KMS-11 (cell line): ENCODE results near the gene TIAM1.

Experiments
- H2AFZ ChIP-seq: fragments of 200-600 bp; sonication (generic); 2 replicates; pipeline ENCODE4 v1.6.1; 2016; ENCODE audit warnings: antibody characterized with exemption, mixed run types, low read depth
- H3K27ac ChIP-seq: fragments of 200-600 bp; sonication (generic); 2 replicates; pipeline ENCODE4 v1.6.1; 2016; ENCODE audit warnings: mild to moderate bottlenecking, mixed run types
- H3K27me3 ChIP-seq: fragments of 200-600 bp; sonication (generic); 2 replicates; pipeline ENCODE4 v1.6.1; 2017; ENCODE audit warnings: mild to moderate bottlenecking, low read depth, mixed run types, moderate library complexity; ENCODE audit not compliant: insufficient read depth
- H3K36me3 ChIP-seq: fragments of 200-600 bp; sonication (generic); 2 replicates; pipeline ENCODE4 v1.6.1; 2017; ENCODE audit warnings: mild to moderate bottlenecking, mixed run types; ENCODE audit not compliant: insufficient read depth
- H3K4me1 ChIP-seq: fragments of 200-600 bp; sonication (generic); 2 replicates; pipeline ENCODE4 v1.6.1; 2016; ENCODE audit warnings: mild to moderate bottlenecking, low read depth, mixed run types; ENCODE audit not compliant: poor library complexity, severe bottlenecking
- H3K4me2 ChIP-seq: fragments of 200-600 bp; sonication (generic); 2 replicates; pipeline ENCODE4 v1.7.0; 2016; ENCODE audit warnings: mild to moderate bottlenecking, mixed run types
- H3K4me3 ChIP-seq: fragments of 200-600 bp; sonication (generic); IDR thresholded peaks from 2 replicates; pipeline ENCODE4 v1.6.1; 2017; ENCODE audit warnings: low read depth, low read length, mixed read lengths; ENCODE audit not compliant: insufficient read depth
- H3K79me2 ChIP-seq: fragments of 200-600 bp; sonication (generic); 2 replicates; pipeline ENCODE4 v1.6.1; 2016; ENCODE audit warnings: low read depth, mixed run types; ENCODE audit not compliant: insufficient read depth
- H3K9ac ChIP-seq: fragments of 200-600 bp; sonication (generic); 2 replicates; pipeline ENCODE4 v1.6.1; 2016; ENCODE audit warnings: mild to moderate bottlenecking, mixed run types
- H4K20me1 ChIP-seq: fragments of 200-600 bp; sonication (generic); 2 replicates; pipeline ENCODE4 v1.6.1; 2016; ENCODE audit warnings: mild to moderate bottlenecking, mixed run types; ENCODE audit not compliant: insufficient read depth
- CTCF ChIP-seq: fragments of 200-600 bp; sonication (generic); conservative IDR thresholded peaks from 2 replicates; pipeline ENCODE4 v1.6.1; 2017; ENCODE audit warnings: low read depth, mild to moderate bottlenecking, antibody characterized with exemption, low read length, moderate library complexity, mixed read lengths

TIAM1 gene

DNA sequence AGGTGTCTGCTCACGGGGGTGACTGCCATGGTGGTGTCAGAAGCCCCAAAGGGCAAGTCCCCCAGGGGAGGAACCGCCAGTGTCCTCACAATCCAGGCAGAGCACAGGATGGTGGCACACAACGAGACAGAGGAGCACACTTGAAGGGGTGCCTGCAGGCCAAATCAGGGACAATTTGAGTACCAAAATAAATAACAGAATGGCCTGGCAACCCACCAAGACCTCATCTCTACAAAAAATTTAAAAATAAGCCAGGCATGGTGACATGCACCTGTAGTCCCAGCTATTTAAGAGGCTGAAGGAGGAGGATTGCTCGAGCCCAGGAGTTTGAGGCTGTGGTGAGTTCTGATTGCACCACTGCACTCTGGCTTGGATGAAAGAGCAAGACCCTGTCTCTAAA is 38.2 kb downstream of the TIAM1 start:
- Histone ChIP-seq H3K4me3 (no peak overlapping the region), H3K79me2 (no peaks in the 10 kb centered on the region), H4K20me1 (no peaks in the 10 kb centered on the region), H3K9ac (no peak overlapping the region), H2AFZ (no peak overlapping the region), H3K36me3 (no peaks in the 10 kb centered on the region), H3K27ac (no peak overlapping the region), H3K27me3 (no peaks in the 10 kb centered on the region), H3K4me2 (no peak overlapping the region), H3K4me1 (no peaks in the 10 kb centered on the region)
- no peak for TF ChIP-seq CTCF

DNA sequence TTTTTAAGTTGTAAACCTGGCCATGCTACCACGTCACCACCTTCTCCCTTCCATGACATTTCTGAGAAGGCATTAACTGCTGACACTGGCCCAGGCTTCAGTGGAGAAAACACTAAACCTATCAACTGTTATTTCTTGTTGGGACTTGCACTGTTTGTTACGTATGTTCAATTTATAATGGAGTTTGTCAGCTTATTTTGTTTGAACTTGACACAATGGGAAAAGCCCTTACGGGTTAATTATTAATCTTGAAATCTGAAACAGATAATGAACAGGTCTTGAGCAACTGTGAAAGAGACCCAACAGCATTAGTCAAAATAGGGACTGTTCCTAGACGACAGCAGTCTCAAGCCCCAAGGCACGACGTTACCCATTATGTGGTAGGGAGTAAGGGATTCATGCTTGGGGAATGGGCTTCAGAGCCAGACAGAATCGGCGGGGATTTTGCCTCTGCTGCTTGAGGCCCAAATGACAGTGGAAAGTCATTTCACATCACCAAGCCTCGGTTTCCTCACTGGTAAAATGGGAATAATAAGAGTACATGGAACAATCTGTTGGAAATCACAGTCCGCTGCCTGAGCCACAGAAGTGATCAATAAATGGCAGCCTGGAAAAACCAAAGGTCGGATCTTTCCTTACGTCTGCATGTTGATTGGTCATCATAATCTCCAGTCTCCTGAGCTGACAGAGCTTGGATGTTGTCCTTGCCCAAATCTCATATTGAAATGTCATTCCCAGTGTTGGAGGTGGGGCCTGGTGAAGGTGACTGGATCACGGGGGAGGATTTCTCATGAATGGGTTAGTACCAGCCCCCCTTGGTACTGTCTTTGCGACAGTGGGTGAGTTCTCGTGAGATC is 44.5 kb downstream of the TIAM1 start:
- H3K27me3 ChIP-seq, result no peaks in the 10 kb centered on the region
- H3K4me3 ChIP-seq, result no peak overlapping the region
- no peaks in the 10 kb centered on the region for H3K36me3 ChIP-seq
- no peak overlapping the region for H3K4me2 ChIP-seq
- no peaks in the 10 kb centered on the region for H3K79me2 ChIP-seq
- no peak overlapping the region for H2AFZ ChIP-seq
- H3K4me1 ChIP-seq, result no peaks in the 10 kb centered on the region
- no peak for TF ChIP-seq CTCF
- H3K27ac ChIP-seq, result no peak overlapping the region
- no peak overlapping the region for H3K9ac ChIP-seq
- H4K20me1 ChIP-seq, result no peaks in the 10 kb centered on the region

DNA sequence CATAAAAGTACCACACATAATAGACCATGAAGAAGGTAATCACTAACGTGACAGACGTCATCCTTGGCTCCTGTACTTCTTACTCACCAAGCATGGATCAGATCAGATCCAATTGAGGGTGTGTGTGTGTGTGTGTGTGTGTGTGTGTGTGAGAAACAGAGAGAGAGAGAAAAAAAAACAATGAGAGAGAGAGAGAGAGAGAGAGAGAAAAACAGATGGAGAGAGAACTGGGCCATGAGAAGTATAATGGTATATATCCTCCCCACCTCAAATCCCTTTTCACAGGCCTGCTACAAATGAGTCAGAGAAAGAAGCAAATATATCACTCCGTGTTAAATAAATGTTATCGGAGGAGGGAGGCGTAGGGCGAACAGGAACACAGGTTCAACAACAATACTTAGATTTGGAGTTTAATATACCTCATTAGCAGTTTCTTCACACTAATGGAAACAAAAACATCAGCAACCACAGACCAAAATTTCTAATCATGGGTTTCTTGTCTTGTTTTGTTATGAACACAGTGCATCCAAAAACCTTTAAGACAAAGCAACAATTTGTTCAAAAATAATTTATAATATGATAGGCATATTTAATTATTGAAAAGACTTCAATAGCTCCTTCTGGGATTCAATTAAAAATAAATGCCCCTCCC is 45.3 kb downstream of the TIAM1 start:
- Histone ChIP-seq H4K20me1 (no peaks in the 10 kb centered on the region), H3K4me3 (no peak overlapping the region), H3K36me3 (no peaks in the 10 kb centered on the region), H3K27ac (no peak overlapping the region), H3K4me2 (no peak overlapping the region), H2AFZ (no peak overlapping the region), H3K27me3 (no peaks in the 10 kb centered on the region), H3K4me1 (no peaks in the 10 kb centered on the region), H3K79me2 (no peaks in the 10 kb centered on the region), H3K9ac (no peak overlapping the region)
- no peak for TF ChIP-seq CTCF

DNA sequence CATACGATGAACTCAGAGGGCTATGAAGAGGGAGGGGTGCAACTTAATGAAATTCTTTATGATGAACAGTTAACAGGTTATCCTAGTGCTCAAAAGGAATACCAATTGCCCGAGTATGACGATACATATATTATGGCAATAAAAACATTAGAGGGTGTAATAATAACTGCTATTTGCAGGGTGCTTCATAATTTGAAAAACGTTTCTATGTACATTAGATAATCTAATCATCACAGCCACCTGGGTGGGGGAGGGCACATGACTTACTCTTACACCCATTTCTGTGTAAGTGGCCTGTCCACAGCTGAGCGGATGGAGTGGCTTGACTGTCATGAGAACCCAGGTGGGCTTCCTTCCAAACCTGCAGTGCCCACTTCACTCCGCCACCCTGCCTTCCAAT is 46.3 kb downstream of the TIAM1 start:
- no peaks in the 10 kb centered on the region for H3K79me2 ChIP-seq
- TF ChIP-seq CTCF, result no peak
- H2AFZ ChIP-seq, result no peak overlapping the region

More for the DNA sequence above, 46.3 kb downstream of the TIAM1 start:
- H3K27me3 ChIP-seq, result no peaks in the 10 kb centered on the region
- no peak overlapping the region for H3K27ac ChIP-seq
- H4K20me1 ChIP-seq, result no peaks in the 10 kb centered on the region
- H3K9ac ChIP-seq, result no peak overlapping the region
- H3K36me3 ChIP-seq, result no peaks in the 10 kb centered on the region
- H3K4me1 ChIP-seq, result no peaks in the 10 kb centered on the region
- H3K4me3 ChIP-seq, result no peak overlapping the region
- H3K4me2 ChIP-seq, result no peak overlapping the region
